ENCODE results near the gene IPO11. TPM values are rescaled to one million over a fixed set of nuclear protein-coding genes. Genes with fewer than 3 reads are reported as not detected.

Gene IPO11
- 10 to 100 TPM; 27.0 to 40.5 TPM for total RNA-seq
- 10 to 100 TPM; 35.1 to 42.6 (median 37.7) TPM for polyA plus RNA-seq (ENCODE audit: insufficient read length in 6 of 6)
- long read RNA-seq, donor 1, full-length matches to known transcripts = 4 of 56 reads
- long read RNA-seq, donor 1, partial matches to known transcripts = 43 of 56 reads
- long read RNA-seq, donor 1, other reads (novel, unspliced or antisense) = 9 of 56 reads
- long read RNA-seq, donor 2, full-length matches to known transcripts = 9 of 25 reads
- long read RNA-seq, donor 2, partial matches to known transcripts = 16 of 25 reads
- long read RNA-seq, donor 2, other reads (novel, unspliced or antisense) = 0 of 25 reads
- long read RNA-seq, donor 3, transcript IPO11-203 (4 exons, 1,725 nt) = major isoform, 5 of 5 reads
- long read RNA-seq, donor 3, partial matches to known transcripts = 0 of 5 reads
- long read RNA-seq, donor 3, other reads (novel, unspliced or antisense) = 0 of 5 reads
- long read RNA-seq, donor 4, partial matches to known transcripts = 1 of 3 reads
- long read RNA-seq, donor 4, other reads (novel, unspliced or antisense) = 1 of 3 reads
- long read RNA-seq, donor 5, full-length matches to known transcripts = 9 of 25 reads
- long read RNA-seq, donor 5, partial matches to known transcripts = 16 of 25 reads
- long read RNA-seq, donor 5, other reads (novel, unspliced or antisense) = 0 of 25 reads
- long read RNA-seq, donor 6, full-length matches to known transcripts = 3 of 3 reads
- long read RNA-seq, donor 6, partial matches to known transcripts = 0 of 3 reads
- long read RNA-seq, donor 6, other reads (novel, unspliced or antisense) = 0 of 3 reads
- long read RNA-seq, donor 7, full-length matches to known transcripts = 2 of 2 reads
- long read RNA-seq, donor 7, partial matches to known transcripts = 0 of 2 reads
- long read RNA-seq, donor 7, other reads (novel, unspliced or antisense) = 0 of 2 reads
- long read RNA-seq, donor 8, full-length matches to known transcripts = 8 of 8 reads
- long read RNA-seq, donor 8, partial matches to known transcripts = 0 of 8 reads
- long read RNA-seq, donor 8, other reads (novel, unspliced or antisense) = 0 of 8 reads
- long read RNA-seq, donor 9 = 0 reads
- long read RNA-seq, donor 10 = 0 reads
- long read RNA-seq, donor 11, full-length matches to known transcripts = 5 of 5 reads
- long read RNA-seq, donor 11, partial matches to known transcripts = 0 of 5 reads
- long read RNA-seq, donor 11, other reads (novel, unspliced or antisense) = 0 of 5 reads
- long read RNA-seq, donor 12, full-length matches to known transcripts = 2 of 2 reads
- long read RNA-seq, donor 12, partial matches to known transcripts = 0 of 2 reads
- long read RNA-seq, donor 12, other reads (novel, unspliced or antisense) = 0 of 2 reads

DNA sequence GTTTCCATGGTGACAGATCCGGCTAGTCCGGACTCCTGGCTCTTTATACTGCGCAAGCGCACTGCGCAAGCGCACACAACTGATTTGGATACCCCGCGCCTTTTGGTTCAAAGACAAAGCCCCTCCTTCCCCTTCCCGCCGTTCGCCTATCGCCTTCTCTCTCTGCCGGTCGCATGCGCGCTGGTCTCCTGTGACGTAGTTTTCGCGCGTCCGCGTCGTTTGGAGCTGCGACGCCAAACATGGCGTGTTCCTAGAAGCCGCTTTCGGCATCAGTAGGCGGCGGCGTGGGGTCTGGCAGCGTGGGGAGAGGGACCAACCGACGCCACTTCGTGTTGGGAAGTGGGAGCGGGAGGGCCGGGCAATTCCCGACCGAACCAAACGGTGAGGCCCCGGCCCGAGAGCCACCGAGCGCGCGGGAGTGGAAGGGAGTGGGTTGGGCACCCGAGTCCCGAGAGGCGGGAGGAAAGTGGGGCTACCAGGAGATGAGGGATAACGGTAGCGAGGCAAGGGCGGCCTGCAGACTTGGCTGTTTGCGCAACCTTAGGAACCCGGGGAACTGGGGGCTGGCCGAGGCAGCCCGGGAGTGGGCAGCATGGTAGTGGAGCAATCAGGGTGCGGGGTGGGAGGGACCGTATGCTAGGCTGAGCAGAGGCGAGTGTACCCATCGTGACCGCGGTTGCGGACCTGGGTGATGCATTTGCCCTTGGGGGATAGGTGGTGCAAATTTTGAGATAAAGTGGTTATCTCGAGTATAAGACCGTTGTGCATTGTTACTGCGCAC is at the start of gene IPO11:
Gene IPO11 (plus strand): TSS at position 215 of the 781 bp plus-strand sequence. CDS start 24,517 bp downstream, outside the sequence.
- peak within 1 kb of the TSS; percentile 67 to 83 for H3K27ac ChIP-seq
- H3K4me1 ChIP-seq = peaks cover 8 to 18% of the 10 kb centered on the region in 2 donors
- H3K9me3 ChIP-seq = no peaks in the 10 kb centered on the region
- TF ChIP-seq, protein P1, sequence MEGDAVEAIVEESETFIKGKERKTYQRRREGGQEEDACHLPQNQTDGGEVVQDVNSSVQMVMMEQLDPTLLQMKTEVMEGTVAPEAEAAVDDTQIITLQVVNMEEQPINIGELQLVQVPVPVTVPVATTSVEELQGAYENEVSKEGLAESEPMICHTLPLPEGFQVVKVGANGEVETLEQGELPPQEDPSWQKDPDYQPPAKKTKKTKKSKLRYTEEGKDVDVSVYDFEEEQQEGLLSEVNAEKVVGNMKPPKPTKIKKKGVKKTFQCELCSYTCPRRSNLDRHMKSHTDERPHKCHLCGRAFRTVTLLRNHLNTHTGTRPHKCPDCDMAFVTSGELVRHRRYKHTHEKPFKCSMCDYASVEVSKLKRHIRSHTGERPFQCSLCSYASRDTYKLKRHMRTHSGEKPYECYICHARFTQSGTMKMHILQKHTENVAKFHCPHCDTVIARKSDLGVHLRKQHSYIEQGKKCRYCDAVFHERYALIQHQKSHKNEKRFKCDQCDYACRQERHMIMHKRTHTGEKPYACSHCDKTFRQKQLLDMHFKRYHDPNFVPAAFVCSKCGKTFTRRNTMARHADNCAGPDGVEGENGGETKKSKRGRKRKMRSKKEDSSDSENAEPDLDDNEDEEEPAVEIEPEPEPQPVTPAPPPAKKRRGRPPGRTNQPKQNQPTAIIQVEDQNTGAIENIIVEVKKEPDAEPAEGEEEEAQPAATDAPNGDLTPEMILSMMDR (IDR thresholded peaks at IDR 0.05) = no peak
- H3K4me3 ChIP-seq = peak within 1 kb of the TSS; percentile 92 to 99
- peak; percentile 98 to 100 (median 99) for DNase-seq
- H3K36me3 ChIP-seq = no peaks in the 10 kb centered on the region
- intact Hi-C loops (cut with DNase I) = no loop called here
- ATAC-seq = peak; percentile 98
- H3K27me3 ChIP-seq = no peaks in the 10 kb centered on the region

DNA sequence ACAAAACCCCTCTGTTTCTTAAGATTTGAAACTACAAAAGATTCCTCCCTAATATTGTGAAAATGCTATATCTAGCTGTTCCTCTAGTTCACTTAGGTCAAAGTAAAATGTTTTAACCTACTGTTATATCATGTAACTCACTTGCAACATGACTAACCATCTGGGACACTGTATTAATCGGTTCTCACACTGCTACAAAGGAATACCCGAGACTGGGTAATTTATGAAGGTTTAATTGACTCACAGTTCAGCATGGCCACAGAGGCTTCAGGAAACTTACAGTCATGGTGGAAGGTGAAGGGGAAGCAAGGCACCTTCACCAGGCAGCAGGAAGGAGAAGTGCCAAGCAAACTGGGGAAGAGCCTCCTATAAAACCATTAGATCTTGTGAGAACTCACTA is 43.5 kb upstream of the IPO11 start:
- TF ChIP-seq, protein P1 (IDR thresholded peaks at IDR 0.05) = no peak
- ATAC-seq (no peak), DNase-seq (no peak)
- no peaks in the 10 kb centered on the region for H3K9me3 ChIP-seq
- peaks cover 0 to 62% of the 10 kb centered on the region in 2 donors for H3K36me3 ChIP-seq
- intact Hi-C loops (cut with DNase I) = no loop called here
- no peaks in the 10 kb centered on the region for H3K4me1 ChIP-seq
- no peak overlapping the region for H3K4me3 ChIP-seq
- H3K27me3 ChIP-seq = no peaks in the 10 kb centered on the region
- H3K27ac ChIP-seq = no peak overlapping the region

DNA sequence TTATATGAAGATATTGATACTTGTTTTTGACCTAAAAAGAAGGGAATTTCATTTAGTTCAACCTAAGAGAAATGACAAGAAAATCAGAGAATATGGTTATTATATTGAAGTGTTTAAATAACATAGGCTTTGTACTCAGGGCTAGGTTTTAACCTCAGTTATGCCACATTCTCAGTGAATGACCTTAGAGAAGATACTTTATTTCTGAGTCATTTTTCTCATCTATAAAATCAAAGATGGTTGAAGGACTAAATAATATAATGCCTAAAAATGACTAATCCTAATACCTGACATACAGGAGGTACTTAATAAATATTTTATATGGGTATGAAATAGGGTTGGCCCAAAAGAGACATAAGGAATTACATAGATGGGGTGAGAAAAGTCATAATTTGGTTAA is 41.2 kb upstream of the IPO11 start:
- no peaks in the 10 kb centered on the region for H3K4me1 ChIP-seq
- H3K27me3 ChIP-seq = no peaks in the 10 kb centered on the region
- no peak overlapping the region for H3K27ac ChIP-seq
- no peak for ATAC-seq
- peaks cover 0 to 62% of the 10 kb centered on the region in 2 donors for H3K36me3 ChIP-seq
- intact Hi-C loops (cut with DNase I) = no loop called here
- no peaks in the 10 kb centered on the region for H3K9me3 ChIP-seq
- TF ChIP-seq, protein P1 (IDR thresholded peaks at IDR 0.05) = no peak
- no peak overlapping the region for H3K4me3 ChIP-seq
- DNase-seq = no peak

DNA sequence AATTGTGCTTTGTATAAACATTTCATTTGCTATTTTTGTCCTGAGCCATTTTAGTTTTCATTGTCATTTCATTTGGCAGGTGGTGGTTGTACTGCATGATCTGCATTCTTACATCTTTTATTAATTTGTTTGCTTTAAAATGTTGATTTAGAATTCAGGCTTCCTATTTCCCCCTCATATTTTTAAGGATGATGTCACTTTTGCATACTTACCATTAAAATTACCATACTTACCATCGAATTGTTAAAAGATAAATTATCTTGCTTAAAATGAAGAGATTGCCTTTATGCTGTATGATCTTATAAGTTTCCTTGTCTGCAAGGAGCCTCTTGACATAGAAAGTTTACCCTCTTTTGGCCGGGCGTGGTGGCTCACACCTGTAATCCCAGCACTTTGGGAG is 40.0 kb upstream of the IPO11 start:
- H3K27ac ChIP-seq = no peak overlapping the region
- no peaks in the 10 kb centered on the region for H3K27me3 ChIP-seq
- no peak overlapping the region for H3K4me3 ChIP-seq
- intact Hi-C loops (cut with DNase I) = no loop called here
- H3K9me3 ChIP-seq = no peaks in the 10 kb centered on the region
- no peaks in the 10 kb centered on the region for H3K4me1 ChIP-seq
- TF ChIP-seq, protein P1 (IDR thresholded peaks at IDR 0.05) = no peak
- DNase-seq (no peak), ATAC-seq (no peak)
- H3K36me3 ChIP-seq = peaks cover 0 to 63% of the 10 kb centered on the region in 2 donors

Measured in left lung (tissue), 14 donors.